ENCODE results near the gene ANO5. TPM values are rescaled to one million over a fixed set of nuclear protein-coding genes. Genes with fewer than 3 reads are reported as not detected.

Gene ANO5
- total and polyA plus RNA-seq, 2 of the 8 experiments (the other 6 are each of a cell fraction or from before 2014, with no cell fraction given) = 2.6 to 5.0 TPM

GRCh38 chr11:22193348-22194051, 615 bp downstream of the ANO5 start:
- Histone ChIP-seq H4K8ac (ENCODE audit: extremely low read depth, insufficient read depth, low read length) (peak overlapping the region; percentile 90), H2BK20ac (ENCODE audit: low read length) (no peak overlapping the region), H3K36me3 (ENCODE audit: control insufficient read depth in 2 of 4, insufficient read depth in 4 of 4, low read length in 3 of 4) (no peaks in the 10 kb centered on the region; a peak in 1 of 8 replicates), H2BK12ac (ENCODE audit: low read depth, low read length) (peak overlapping the region; percentile 46; the same call in 1 of the 2 replicates), H3K9ac (replicated peaks in 1 of 4; ENCODE audit: extremely low read depth in 1 of 4, low read depth in 3 of 4, low read length in 3 of 4) (peak overlapping the region in 2 of 4 experiments; percentile 30 to 46; a peak in 3 of 7 replicates), H2BK5ac (ENCODE audit: low read depth, low read length) (peak overlapping the region; percentile 62; the same call in 1 of the 2 replicates), H3K4me2 (ENCODE audit: insufficient read depth in 1 of 2, low read depth in 2 of 2, low read length in 2 of 2) (peak overlapping the region; percentile 81 to 93), H4K91ac (replicated peaks; ENCODE audit: insufficient read length, low read length) (no peak overlapping the region), H2AFZ (ENCODE audit: low read length) (peak overlapping the region; percentile 88; the same call in 1 of the 2 replicates), H3K27me3 (replicated peaks in 1 of 4; ENCODE audit: control insufficient read depth in 3 of 4, extremely low read depth in 1 of 4, insufficient read depth in 3 of 4, low read length in 3 of 4) (no peaks in the 10 kb centered on the region), H3K23me2 (ENCODE audit: low read depth, low read length) (peaks cover 9% of the 10 kb centered on the region), H3K79me2 (ENCODE audit: control insufficient read depth in 1 of 2, insufficient read depth in 2 of 2, low read length in 2 of 2) (peaks cover 0 to 35% of the 10 kb centered on the region in 2 experiments; a peak in 2 of 4 replicates), H4K5ac (ENCODE audit: insufficient read length, low read depth, low read length) (peak overlapping the region; percentile 57), H4K20me1 (replicated peaks in 1 of 2; ENCODE audit: control insufficient read depth in 1 of 2, insufficient read depth in 2 of 2, low read length in 2 of 2) (peaks cover 3 to 4% of the 10 kb centered on the region in 2 experiments), H3K23ac (ENCODE audit: insufficient read length) (no peak overlapping the region), H2BK15ac (ENCODE audit: low read length) (no peak overlapping the region), H3K18ac (ENCODE audit: extremely low read depth, low read length) (peak overlapping the region; percentile 24; the same call in 1 of the 2 replicates), H2AK5ac (ENCODE audit: low read depth, low read length) (no peak overlapping the region), H3K27ac (ENCODE audit: low read depth, low read length) (no peak overlapping the region), H3K4me3 (ENCODE audit: extremely low read depth in 1 of 4, insufficient read depth in 2 of 4, low read depth in 3 of 4, low read length in 4 of 4) (peak overlapping the region; percentile 74 to 90 (median 77)), H3K4ac (replicated peaks; ENCODE audit: insufficient read length, low read depth, low read length) (no peak overlapping the region), H3K4me1 (replicated peaks in 1 of 4; ENCODE audit: control insufficient read depth in 3 of 4, insufficient read depth in 4 of 4, low read length in 3 of 4) (peaks cover 0 to 6% (median 3%) of the 10 kb centered on the region in 4 experiments; a peak in 2 of 7 replicates), H3K79me1 (ENCODE audit: low read depth, low read length) (peaks cover 4% of the 10 kb centered on the region; the same call in 1 of the 2 replicates), H3K56ac (replicated peaks; ENCODE audit: insufficient read length, low read depth, low read length) (no peak overlapping the region), H3K9me3 (ENCODE audit: insufficient read depth in 2 of 2, low read depth in 1 of 2, low read length in 1 of 2) (no peaks in the 10 kb centered on the region), H2BK120ac (replicated peaks; ENCODE audit: low read depth, low read length) (no peak overlapping the region), H3K14ac (ENCODE audit: insufficient read length) (no peak overlapping the region)
- CTCF ChIA-PET (ENCODE audit: partially characterized antibody) = interaction anchor here (0.6 to 1.6 kb wide), 6 partner anchors 18 to 608 kb away, joined by 3 to 7 read pairs (median 3); no protein-coding TSS in a partner anchor
- FAIRE-seq = peak; percentile 50
- DNase-seq (ENCODE audit: low read depth in 1 of 2, low spot score in 2 of 2) = peak; percentile 5 to 67
- WGBS, 2 experiments (ENCODE audit: extremely low coverage in 1 of 2, insufficient coverage in 1 of 2, insufficient read length in 1 of 2, insufficient replicate concordance in 2 of 2, low coverage in 1 of 2, low lambda C conversion rate in 2 of 2, missing lambda C conversion rate in 1 of 2) = 1% methylated on average over 31 of the region's 39 CpGs; no CpG with 5 or more reads in 1 of the 2 experiments
- POLR2A ChIA-PET (ENCODE audit: partially characterized antibody) = interaction anchor here (0.6 to 1.2 kb wide), 3 partner anchors 9 to 125 kb away, joined by 3 read pairs; no protein-coding TSS in a partner anchor

All from H1 (cell line).